HepG2 (cell line): ENCODE measurements around the gene METTL22. TPM values are rescaled to one million over a fixed set of nuclear protein-coding genes. Genes with fewer than 3 reads are reported as not detected.

ENCODE experiments used
- EP300 ChIP-seq, 3 experiments: sonication (generic) in 1 of 3; formaldehyde crosslinking in 1 of 3; IDR thresholded peaks; 2 replicates each; pipeline versions ENCODE4 v1.5.1 to v1.6.1; 2011 to 2020; ENCODE audit warnings: low read depth in 2 of 3, low read length in 2 of 3, borderline replicate concordance in 1 of 3, improper control_type of control experiment in 1 of 3, mild to moderate bottlenecking in 1 of 3, missing genetic modification reagents in 1 of 3, moderate library complexity in 1 of 3
- IRF2 ChIP-seq: IDR thresholded peaks from 2 replicates; pipeline ENCODE4 v1.6.1; 2018; ENCODE audit warnings: missing genetic modification reagents, missing compliant biosample characterization
- JDP2 ChIP-seq: sonication (generic); formaldehyde crosslinking; IDR thresholded peaks from 2 replicates; pipeline ENCODE4 v1.8.1; 2022; ENCODE audit warnings: missing genetic modification reagents, borderline replicate concordance
- KIAA2018 ChIP-seq: sonication (generic); formaldehyde crosslinking; IDR thresholded peaks from 2 replicates; pipeline ENCODE4 v1.5.0; 2020; ENCODE audit warnings: mild to moderate bottlenecking, missing genetic modification reagents, borderline replicate concordance
- MAX ChIP-seq: IDR thresholded peaks from 2 replicates; pipeline ENCODE4 v1.6.1; 2012; ENCODE audit warnings: inconsistent platforms
- MYC ChIP-seq: sonication (generic); formaldehyde crosslinking; IDR thresholded peaks from 2 replicates; pipeline ENCODE4 v1.9.0; 2021; ENCODE audit warnings: missing genetic modification reagents, borderline replicate concordance
- PCBP2 ChIP-seq: fragments of 200-400 bp; formaldehyde crosslinking; optimal IDR thresholded peaks from 2 replicates; pipeline ENCODE3; 2018; ENCODE audit warnings: low read length, low read depth; ENCODE audit not compliant: poor library complexity, severe bottlenecking
- PHF8 ChIP-seq: sonication (generic); formaldehyde crosslinking; IDR thresholded peaks from 2 replicates; pipeline ENCODE4 v1.5.0; 2020; ENCODE audit warnings: missing genetic modification reagents
- PRDM4 ChIP-seq: sonication (generic); formaldehyde crosslinking; IDR thresholded peaks from 2 replicates; pipeline ENCODE4 v1.9.0; 2021; ENCODE audit warnings: missing genetic modification reagents, borderline replicate concordance
- SIN3B ChIP-seq: fragments of 150-350 bp; IDR thresholded peaks from 2 replicates; pipeline ENCODE4 v1.6.1; 2014; ENCODE audit warnings: low read length
- THAP11 ChIP-seq: IDR thresholded peaks from 2 replicates; pipeline ENCODE4 v1.6.1; 2016; ENCODE audit warnings: missing biosample characterization, missing genetic modification reagents
- ZMYM4 ChIP-seq: sonication (generic); formaldehyde crosslinking; IDR thresholded peaks from 2 replicates; pipeline ENCODE4 v1.8.1; 2023; ENCODE audit warnings: mild to moderate bottlenecking, missing genetic modification reagents
- ZNF282 ChIP-seq: fragments of 450-650 bp; IDR thresholded peaks from 2 replicates; pipeline ENCODE4 v1.6.1; 2018; ENCODE audit not compliant: partially characterized antibody
- ZNF331 ChIP-seq: sonication (generic); formaldehyde crosslinking; IDR thresholded peaks from 2 replicates; pipeline ENCODE4 v1.4.0; 2020; ENCODE audit warnings: missing genetic modification reagents
- ZNF354B ChIP-seq: sonication (generic); formaldehyde crosslinking; IDR thresholded peaks from 2 replicates; pipeline ENCODE4 v1.8.0; 2022; ENCODE audit warnings: mild to moderate bottlenecking, missing genetic modification reagents
- ZNF501 ChIP-seq: sonication (generic); formaldehyde crosslinking; IDR thresholded peaks from 2 replicates; pipeline ENCODE4 v1.5.1; 2020; ENCODE audit warnings: mild to moderate bottlenecking, moderate library complexity, missing genetic modification reagents
- ZNF619 ChIP-seq: sonication (generic); formaldehyde crosslinking; IDR thresholded peaks from 2 replicates; pipeline ENCODE4 v1.4.0; 2020; ENCODE audit warnings: mild to moderate bottlenecking, missing genetic modification reagents
- ZNF878 ChIP-seq: sonication (generic); formaldehyde crosslinking; IDR thresholded peaks from 2 replicates; pipeline ENCODE4 v1.8.1; 2023; ENCODE audit warnings: mild to moderate bottlenecking, missing genetic modification reagents, moderate library complexity
- polyA plus RNA-seq, 8 experiments: library from polyadenylated mRNA; depleted of rRNA in 3 of 8; stranded (reverse) in 7 of 8; unstranded in 1 of 8; fragments of >200 nt; fragmentation: Illumina TruSeq in 4 of 8; extraction: Trizol in 4 of 8; gene quantifications; 2 replicates each; pipeline versions ENCODE4 v1.2.1 to v1.2.3, GENCODE V29; 2011 to 2016; ENCODE audit warnings: low read depth in 4 of 8, missing spikeins in 1 of 8, mixed read lengths in 1 of 8; ENCODE audit not compliant: insufficient read depth in 1 of 8
- total RNA-seq, 5 experiments: library from RNA; depleted of rRNA; stranded (reverse); fragments of >200 nt; fragmentation: Illumina TruSeq; extraction: Trizol; gene quantifications; 2 replicates each; pipeline ENCODE4 v1.2.3, GENCODE V29; 2016; ENCODE audit warnings: low read depth in 1 of 5

The METTL22 gene
- total and polyA plus RNA-seq, 2 of the 13 experiments (the other 11 are each of a cell fraction or from before 2014, with no cell fraction given): 36.2 to 94.8 TPM

GRCh38 chr16:8572919-8573724 is 48.4 kb upstream of the METTL22 start (continued):
- TF ChIP-seq KIAA2018 (no peak), EP300 (IDR thresholded peaks at IDR 0.05; ENCODE audit: low read depth in 2 of 2, low read length in 2 of 2) (0 out of 4 replicates have a peak, but pooled peaks of 1 of the 2 experiments have one; percentile 41), EP300 (CRISPR knock-in tag; IDR thresholded peaks at IDR 0.05; ENCODE audit: borderline replicate concordance) (no peak), ZNF619 (CRISPR knock-in tag) (no peak), ZNF331 (CRISPR knock-in tag) (peak; percentile 65; the same call in 1 of the 2 replicates), ZMYM4 (CRISPR knock-in tag) (0 out of 2 replicates have a peak, but pooled peaks have one; percentile 23), MAX (peak; percentile 14; the same call in 1 of the 2 replicates), PCBP2 (no peak), ZNF878 (CRISPR knock-in tag) (no peak; the same call in 1 of the 2 replicates), PHF8 (CRISPR knock-in tag) (peak; percentile 43; the same call in 1 of the 2 replicates), JDP2 (CRISPR knock-in tag) (no peak), SIN3B (peak; percentile 66; the same call in 1 of the 2 replicates), THAP11 (CRISPR knock-in tag) (peak; percentile 31; the same call in 1 of the 2 replicates), PRDM4 (CRISPR knock-in tag) (no peak), MYC (CRISPR knock-in tag) (no peak), ZNF282 (no peak), ZNF354B (CRISPR knock-in tag) (peak; percentile 47; the same call in 1 of the 2 replicates), ZNF501 (CRISPR knock-in tag) (peak; percentile 56; the same call in 1 of the 2 replicates), IRF2 (peak; percentile 44; the same call in 1 of the 2 replicates)
